Esophagus squamous epithelium (tissue), 4 donors: Measurements from ENCODE around the gene FHIT.

Source experiments
- CTCF ChIP-seq, 6 experiments: fragments of 450-650 bp in 4 of 6; fragments of 200-600 bp in 2 of 6; sonication (generic) in 2 of 6; IDR thresholded peaks; one replicate each; pipeline ENCODE4 v1.5.1; 2016 to 2019; ENCODE audit warnings: antibody characterized with exemption in 6 of 6, mild to moderate bottlenecking in 4 of 6, moderate library complexity in 4 of 6
- POLR2A ChIP-seq, 4 donors: fragments of 450-650 bp; IDR thresholded peaks; one replicate each; pipeline ENCODE4 v1.6.1; 2017; ENCODE audit warnings: antibody characterized with exemption in 4 of 4, mild to moderate bottlenecking in 4 of 4, moderate library complexity in 3 of 4

DNA sequence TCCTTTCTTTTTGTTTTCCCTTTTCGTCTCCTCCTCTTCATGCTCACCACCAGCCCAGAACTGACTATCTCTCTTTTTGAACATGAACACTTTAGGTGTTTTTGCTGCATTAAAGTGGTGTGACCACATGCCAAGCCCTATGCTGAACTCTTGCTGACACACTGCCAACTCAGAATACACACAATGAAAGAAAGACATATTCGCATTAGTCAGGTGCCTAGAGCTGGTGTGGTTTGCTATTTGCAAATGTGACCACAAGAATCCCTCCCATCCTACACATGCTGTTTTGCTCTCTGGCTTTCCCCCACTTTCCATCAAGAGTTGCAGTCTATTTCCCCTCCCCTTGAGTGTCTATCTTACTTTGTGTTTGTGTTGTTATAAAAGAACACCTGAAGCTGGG, 1233.6 kb downstream of the FHIT start:
- TF ChIP-seq POLR2A (IDR thresholded peaks at IDR 0.05) (no peak), CTCF (IDR thresholded peaks at IDR 0.05) (no peak)
